ENCODE measurements around the gene CDH4. TPM values are rescaled to one million over a fixed set of nuclear protein-coding genes. Genes with fewer than 3 reads are reported as not detected.

CDH4 gene
- total and polyA plus RNA-seq, 2 of the 8 experiments (the other 6 are each of a cell fraction or from before 2014, with no cell fraction given), result 4.3 to 7.9 TPM

GRCh38 chr20:61664556-61665320 is 412.7 kb downstream of the CDH4 start:
- H3K9me3 ChIP-seq (ENCODE audit: insufficient read depth in 2 of 2, low read depth in 1 of 2, low read length in 1 of 2), result no peaks in the 10 kb centered on the region
- no peaks in the 10 kb centered on the region for H3K79me1 ChIP-seq (ENCODE audit: low read depth, low read length)
- no peak overlapping the region for H3K18ac ChIP-seq (ENCODE audit: extremely low read depth, low read length)
- H4K8ac ChIP-seq (ENCODE audit: extremely low read depth, insufficient read depth, low read length), result no peak overlapping the region
- H4K20me1 ChIP-seq (replicated peaks in 1 of 2; ENCODE audit: control insufficient read depth in 1 of 2, insufficient read depth in 2 of 2, low read length in 2 of 2), result peaks cover 5 to 7% of the 10 kb centered on the region in 2 experiments
- no peak for DNase-seq (ENCODE audit: low read depth in 1 of 2, low spot score in 2 of 2)
- H2AFZ ChIP-seq (ENCODE audit: low read length), result no peak overlapping the region
- no peak overlapping the region for H2AK5ac ChIP-seq (ENCODE audit: low read depth, low read length)
- no peak overlapping the region for H2BK15ac ChIP-seq (ENCODE audit: low read length)
- no peaks in the 10 kb centered on the region for H3K36me3 ChIP-seq (ENCODE audit: control insufficient read depth in 2 of 4, insufficient read depth in 4 of 4, low read length in 3 of 4)
- H3K14ac ChIP-seq (ENCODE audit: insufficient read length), result no peak overlapping the region
- H2BK20ac ChIP-seq (ENCODE audit: low read length), result no peak overlapping the region
- no peak overlapping the region for H4K91ac ChIP-seq (replicated peaks; ENCODE audit: insufficient read length, low read length)
- H3K4ac ChIP-seq (replicated peaks; ENCODE audit: insufficient read length, low read depth, low read length), result no peak overlapping the region
- H2BK12ac ChIP-seq (ENCODE audit: low read depth, low read length), result no peak overlapping the region
- peaks cover 0 to 5% (median 0%) of the 10 kb centered on the region in 4 experiments; a peak in 2 of 7 replicates for H3K4me1 ChIP-seq (replicated peaks in 1 of 4; ENCODE audit: control insufficient read depth in 3 of 4, insufficient read depth in 4 of 4, low read length in 3 of 4)
- no peak for FAIRE-seq
- H3K4me3 ChIP-seq (ENCODE audit: extremely low read depth in 1 of 4, insufficient read depth in 2 of 4, low read depth in 3 of 4, low read length in 4 of 4), result no peak overlapping the region
- WGBS, 2 experiments (ENCODE audit: extremely low coverage in 1 of 2, insufficient coverage in 1 of 2, insufficient read length in 1 of 2, insufficient replicate concordance in 2 of 2, low coverage in 1 of 2, low lambda C conversion rate in 2 of 2, missing lambda C conversion rate in 1 of 2), result 88% methylated on average over 20 of the region's 20 CpGs; no CpG with 5 or more reads in 1 of the 2 experiments
- ChIA-PET CTCF (ENCODE audit: partially characterized antibody) (interaction anchor here (1.0 kb wide), 1 partner anchor 41 kb away, joined by 3 read pairs; no protein-coding TSS in a partner anchor), POLR2A (ENCODE audit: partially characterized antibody) (no interaction called here)
- TF ChIP-seq JUND (IDR thresholded peaks at IDR 0.05; ENCODE audit: low read length), result no peak
- TF ChIP-seq CHD2 (IDR thresholded peaks at IDR 0.05; ENCODE audit: low read length), result no peak
- TF ChIP-seq TAF1 (IDR thresholded peaks at IDR 0.05; ENCODE audit: low read depth, low read length), result no peak
- no peak for TF ChIP-seq FOSL1 (IDR thresholded peaks at IDR 0.05; ENCODE audit: insufficient read depth, low read depth, low read length)
- TF ChIP-seq KDM1A (IDR thresholded peaks at IDR 0.05; ENCODE audit: borderline replicate concordance, low read length), result no peak
- no peak for TF ChIP-seq RFX5 (IDR thresholded peaks at IDR 0.05; ENCODE audit: borderline replicate concordance, low read depth, low read length)
- no peak overlapping the region for H3K56ac ChIP-seq (replicated peaks; ENCODE audit: insufficient read length, low read depth, low read length)
- no peaks in the 10 kb centered on the region for H3K79me2 ChIP-seq (ENCODE audit: control insufficient read depth in 1 of 2, insufficient read depth in 2 of 2, low read length in 2 of 2)
- no peak overlapping the region for H4K5ac ChIP-seq (ENCODE audit: insufficient read length, low read depth, low read length)
- H3K9ac ChIP-seq (replicated peaks in 1 of 4; ENCODE audit: extremely low read depth in 1 of 4, low read depth in 3 of 4, low read length in 3 of 4), result no peak overlapping the region; a peak in 1 of 7 replicates
- H3K27me3 ChIP-seq (replicated peaks in 1 of 4; ENCODE audit: control insufficient read depth in 3 of 4, extremely low read depth in 1 of 4, insufficient read depth in 3 of 4, low read length in 3 of 4), result peaks cover 0 to 3% (median 0%) of the 10 kb centered on the region in 4 experiments; a peak in 4 of 7 replicates
- no peak overlapping the region for H2BK5ac ChIP-seq (ENCODE audit: low read depth, low read length)
- no peak overlapping the region for H3K23ac ChIP-seq (ENCODE audit: insufficient read length)
- no peak overlapping the region for H2BK120ac ChIP-seq (replicated peaks; ENCODE audit: low read depth, low read length)
- no peak overlapping the region for H3K4me2 ChIP-seq (ENCODE audit: insufficient read depth in 1 of 2, low read depth in 2 of 2, low read length in 2 of 2)
- no peaks in the 10 kb centered on the region for H3K23me2 ChIP-seq (ENCODE audit: low read depth, low read length)
- H3K27ac ChIP-seq (ENCODE audit: low read depth, low read length), result no peak overlapping the region

Data from H1 (cell line).